Body of pancreas (tissue), 4 donors: ENCODE measurements around the gene GABRP. TPM values are rescaled to one million over a fixed set of nuclear protein-coding genes. Genes with fewer than 3 reads are reported as not detected.
"Not testable (repeated sequence)": the region's sequence is repeated elsewhere in the genome, so short reads cannot be mapped to it uniquely, and the experiment has no call there.

ENCODE experiments used
- ATAC-seq: fragments of 150-250 bp; one replicate; pipeline ENCODE4 v1.9.1; 2016
- DNase-seq, 4 donors: peaks; one replicate each; pipeline ENCODE4 v3.0.0-alpha.2; 2019
- H3K27ac ChIP-seq, 4 donors: fragments of 200-600 bp; sonication (generic); 1 replicate in 3 of 4; 2 replicates in 1 of 4; pipeline versions ENCODE4 v1.5.1 to v1.6.1; 2016 to 2019; ENCODE audit warnings: mild to moderate bottlenecking in 1 of 4, mixed read lengths in 1 of 4, moderate library complexity in 1 of 4
- H3K27me3 ChIP-seq, 2 donors: fragments of 200-600 bp; sonication (generic); one replicate each; pipeline ENCODE4 v1.6.0; 2016; ENCODE audit warnings: mild to moderate bottlenecking in 1 of 2
- H3K36me3 ChIP-seq, 2 donors: fragments of 200-600 bp; sonication (generic); replicated peaks in 1 of 2; 2 replicates each; pipeline ENCODE4 v1.5.1; 2016; ENCODE audit warnings: low read depth in 2 of 2; ENCODE audit not compliant: insufficient read depth in 1 of 2
- H3K4me1 ChIP-seq: fragments of 200-600 bp; sonication (generic); one replicate; pipeline ENCODE4 v1.6.0; 2016
- H3K4me3 ChIP-seq, 2 donors: fragments of 200-600 bp; sonication (generic); 1 replicate in 1 of 2; 2 replicates in 1 of 2; pipeline ENCODE4 v1.5.1; 2016 to 2019
- H3K9me3 ChIP-seq, 3 donors: fragments of 200-600 bp; sonication (generic); 1 replicate in 2 of 3; 2 replicates in 1 of 3; pipeline ENCODE4 v1.5.1; 2016
- CTCF ChIP-seq, 7 experiments: fragments of 450-650 bp in 4 of 7; fragments of 200-600 bp in 3 of 7; sonication (generic) in 3 of 7; IDR thresholded peaks; one replicate each; pipeline ENCODE4 v1.5.1; 2016 to 2019; ENCODE audit warnings: antibody characterized with exemption in 7 of 7
- POLR2A ChIP-seq, 3 donors: fragments of 450-650 bp; IDR thresholded peaks; one replicate each; pipeline ENCODE4 v1.6.1; 2016; ENCODE audit warnings: antibody characterized with exemption in 3 of 3, mild to moderate bottlenecking in 2 of 3
- WGBS, 2 donors: methylation state at CpG; one replicate each; pipeline ENCODE4 v1.1.5; 2017; 5-methylcytosine and 5-hydroxymethylcytosine counted together
- intact Hi-C: fragments of 100-400 bp; cut with DNase I; formaldehyde crosslinking; loops from one replicate; pipeline ENCODE4 v1.15.1; 2023
- total RNA-seq, 2 donors: library from RNA; depleted of rRNA; stranded (reverse); fragments of >200 nt; gene quantifications; one replicate each; pipeline ENCODE4 v1.1.0, GENCODE V29; 2016

The GABRP gene
- total RNA-seq, 2 donors from 2014 or later: 8.6 TPM; not detected in 1

GRCh38 chr5:170761048-170761707 is 22.3 kb upstream of the GABRP start:
- Histone ChIP-seq H3K36me3 (no peaks in the 10 kb centered on the region), H3K4me1 (peaks cover 42% of the 10 kb centered on the region), H3K27me3 (no peaks in the 10 kb centered on the region), H3K27ac (no peak overlapping the region), H3K9me3 (no peaks in the 10 kb centered on the region), H3K4me3 (no peak overlapping the region)
- intact Hi-C loops: no loop called here
- 80 to 83% methylated on average over 5 to 7 of the region's 7 CpGs for WGBS, 2 donors
- DNase-seq (no peak), ATAC-seq (no peak)
- TF ChIP-seq POLR2A (IDR thresholded peaks at IDR 0.05) (no peak), CTCF (IDR thresholded peaks at IDR 0.05) (no peak)

- no peak for TF ChIP-seq CTCF (IDR thresholded peaks at IDR 0.05)
- TF ChIP-seq POLR2A (IDR thresholded peaks at IDR 0.05): no peak
- peaks cover 36% of the 10 kb centered on the region for H3K4me1 ChIP-seq
- H3K9me3 ChIP-seq: no peaks in the 10 kb centered on the region
- H3K36me3 ChIP-seq: no peaks in the 10 kb centered on the region
- no peaks in the 10 kb centered on the region for H3K27me3 ChIP-seq
- no peak overlapping the region for H3K27ac ChIP-seq
- WGBS, 2 donors: 82 to 88% methylated on average over 6 of the region's 6 CpGs
- DNase-seq (no peak), ATAC-seq (no peak)
- intact Hi-C loops: no loop called here
- no peak overlapping the region for H3K4me3 ChIP-seq
These were observed 21.8 kb upstream of the GABRP start for GRCh38 chr5:170761708-170762066.

- ATAC-seq, H3K27me3 ChIP-seq, H3K27ac ChIP-seq, H3K36me3 ChIP-seq, H3K9me3 ChIP-seq, H3K4me3 ChIP-seq, intact Hi-C loops, DNase-seq: not testable (repeated sequence)
- peaks cover 30% of the 10 kb centered on the region for H3K4me1 ChIP-seq
- WGBS, 2 donors: 97 to 98% methylated on average over 9 of the region's 9 CpGs
These were observed 21.2 kb upstream of the GABRP start for GRCh38 chr5:170762298-170762697.

GRCh38 chr5:170765868-170766267 is 17.7 kb upstream of the GABRP start:
- 75 to 83% methylated on average over 9 of the region's 9 CpGs for WGBS, 2 donors
- DNase-seq, H3K36me3 ChIP-seq, H3K4me3 ChIP-seq, H3K4me1 ChIP-seq, H3K27me3 ChIP-seq, ATAC-seq, H3K9me3 ChIP-seq, H3K27ac ChIP-seq, intact Hi-C loops: not testable (repeated sequence)

GRCh38 chr5:170769246-170769645 is 14.3 kb upstream of the GABRP start:
- Histone ChIP-seq H3K4me3 (no peak overlapping the region), H3K9me3 (no peaks in the 10 kb centered on the region), H3K36me3 (no peaks in the 10 kb centered on the region), H3K4me1 (peaks cover 17% of the 10 kb centered on the region), H3K27me3 (no peaks in the 10 kb centered on the region), H3K27ac (no peak overlapping the region)
- no peak for TF ChIP-seq CTCF (IDR thresholded peaks at IDR 0.05)
- no peak for TF ChIP-seq POLR2A (IDR thresholded peaks at IDR 0.05)
- no peak for DNase-seq
- no peak for ATAC-seq
- intact Hi-C loops: no loop called here
- WGBS, 2 donors: 46 to 60% methylated on average over 6 of the region's 6 CpGs

- TF ChIP-seq CTCF (IDR thresholded peaks at IDR 0.05) (no peak), POLR2A (IDR thresholded peaks at IDR 0.05) (no peak)
- no peak for ATAC-seq
- Histone ChIP-seq H3K36me3 (no peaks in the 10 kb centered on the region), H3K27me3 (no peaks in the 10 kb centered on the region), H3K27ac (no peak overlapping the region), H3K9me3 (no peaks in the 10 kb centered on the region), H3K4me1 (peaks cover 17% of the 10 kb centered on the region), H3K4me3 (no peak overlapping the region)
- intact Hi-C loops: no loop called here
- DNase-seq: no peak
- WGBS, 2 donors: 77 to 87% methylated on average over 5 of the region's 5 CpGs
These were observed 13.6 kb upstream of the GABRP start for GRCh38 chr5:170769898-170770416.
